ENCODE results near the gene MAPT.
A peak's percentile ranks its signal among the peaks of the same experiment; 100 is the strongest.
"Not testable (repeated sequence)": the region's sequence is repeated elsewhere in the genome, so short reads cannot be mapped to it uniquely, and the experiment has no call there.

Gene MAPT

GRCh38 chr17:45925311-45925710, 31.0 kb downstream of the MAPT start:
- DNase-seq (ENCODE audit: low spot score) = no peak

- no peak for DNase-seq (ENCODE audit: low spot score)
Observed at GRCh38 chr17:45927247-45927646, 32.9 kb downstream of the MAPT start.

GRCh38 chr17:45929344-45929743, 35.0 kb downstream of the MAPT start:
- no peak for DNase-seq (ENCODE audit: low spot score)

- no peak for DNase-seq (ENCODE audit: low spot score)
Observed at GRCh38 chr17:45930420-45930951, 36.1 kb downstream of the MAPT start.

- no peak for DNase-seq (ENCODE audit: low spot score)
Observed at GRCh38 chr17:45931677-45932076, 37.3 kb downstream of the MAPT start.

- no peak for DNase-seq (ENCODE audit: low spot score)
Observed at GRCh38 chr17:45934044-45934979, 40.0 kb downstream of the MAPT start.

- DNase-seq (ENCODE audit: low spot score) = no peak
Observed at GRCh38 chr17:45935197-45935709, 40.9 kb downstream of the MAPT start.

- DNase-seq (ENCODE audit: low spot score) = no peak
Observed at GRCh38 chr17:45935710-45936509, 41.6 kb downstream of the MAPT start.

- no peak for DNase-seq (ENCODE audit: low spot score)
Observed at GRCh38 chr17:45936610-45937009, 42.3 kb downstream of the MAPT start.

- not testable (repeated sequence) for DNase-seq (ENCODE audit: low spot score)
Observed at GRCh38 chr17:45937186-45937585, 42.8 kb downstream of the MAPT start.

GRCh38 chr17:45939395-45939794, 45.0 kb downstream of the MAPT start:
- no peak for DNase-seq (ENCODE audit: low spot score)

GRCh38 chr17:45940293-45940692, 45.9 kb downstream of the MAPT start:
- DNase-seq (ENCODE audit: low spot score) = no peak

- no peak for DNase-seq (ENCODE audit: low spot score)
Observed at GRCh38 chr17:45940826-45941225, 46.5 kb downstream of the MAPT start.

GRCh38 chr17:45941395-45941794, 47.0 kb downstream of the MAPT start:
- DNase-seq (ENCODE audit: low spot score) = no peak

GRCh38 chr17:45942284-45942683, 47.9 kb downstream of the MAPT start:
- no peak for DNase-seq (ENCODE audit: low spot score)

GRCh38 chr17:45946841-45947256, 52.5 kb downstream of the MAPT start:
- DNase-seq (ENCODE audit: low spot score) = no peak

GRCh38 chr17:45948498-45948880, 54.1 kb downstream of the MAPT start:
- DNase-seq (ENCODE audit: low spot score) = no peak

- DNase-seq (ENCODE audit: low spot score) = no peak
Observed at GRCh38 chr17:45948881-45949624, 54.7 kb downstream of the MAPT start.

- DNase-seq (ENCODE audit: low spot score) = no peak
Observed at GRCh38 chr17:45949755-45950320, 55.5 kb downstream of the MAPT start.

- DNase-seq (ENCODE audit: low spot score) = no peak
Observed at GRCh38 chr17:45950888-45951287, 56.5 kb downstream of the MAPT start.

GRCh38 chr17:45951403-45951802, 57.0 kb downstream of the MAPT start:
- DNase-seq (ENCODE audit: low spot score) = peak; percentile 29
